DMS153 treated with DMSO at 0.1 percent for 48 hours (cell line): ENCODE results near the gene PROM2.

ENCODE experiments used
- DNase-seq: peaks from one replicate; lab custom pipeline; 2025; ENCODE audit not compliant: unreplicated experiment; lab: John Stamatoyannopoulos, UW

The PROM2 gene

DNA sequence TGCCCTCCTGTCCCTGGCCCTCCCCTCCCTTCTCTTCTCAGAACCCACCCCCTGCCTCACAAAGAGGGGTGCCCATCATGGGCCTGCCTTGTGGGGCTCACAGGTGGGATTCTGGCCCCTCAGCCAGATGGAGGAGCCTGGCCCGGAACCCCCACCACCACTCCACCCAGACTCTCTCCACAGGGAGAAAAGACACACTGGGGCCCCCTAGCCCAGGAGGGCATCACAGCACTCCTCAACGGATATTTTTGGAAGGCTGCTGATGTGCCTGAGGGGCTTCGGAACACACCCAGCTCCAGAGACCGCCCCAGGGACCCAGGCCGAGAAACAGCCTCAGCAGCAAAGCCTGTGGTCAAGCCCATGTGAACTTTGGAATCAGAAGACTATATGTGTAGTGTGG is 32.8 kb downstream of the PROM2 start:
- DNase-seq = no peak

DNA sequence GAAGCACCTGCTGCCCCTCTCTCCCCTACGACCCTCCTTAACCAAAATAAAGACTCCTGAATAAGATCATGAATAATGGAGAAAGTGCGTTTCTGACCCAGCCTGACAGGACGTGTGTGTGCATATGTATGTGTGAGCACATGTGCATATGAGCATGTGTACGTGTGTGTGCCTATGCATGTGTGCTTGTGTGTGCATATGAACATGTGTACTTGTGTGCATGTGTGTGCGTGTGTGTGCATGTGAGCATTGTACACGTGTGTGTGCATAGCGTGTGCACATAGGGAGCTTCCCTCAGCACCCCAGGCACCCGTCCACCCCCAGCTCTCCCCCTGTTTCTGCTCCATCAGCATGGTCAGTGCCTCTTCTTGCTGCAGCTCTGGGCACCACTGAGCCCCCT is 33.6 kb downstream of the PROM2 start:
- DNase-seq = no peak

DNA sequence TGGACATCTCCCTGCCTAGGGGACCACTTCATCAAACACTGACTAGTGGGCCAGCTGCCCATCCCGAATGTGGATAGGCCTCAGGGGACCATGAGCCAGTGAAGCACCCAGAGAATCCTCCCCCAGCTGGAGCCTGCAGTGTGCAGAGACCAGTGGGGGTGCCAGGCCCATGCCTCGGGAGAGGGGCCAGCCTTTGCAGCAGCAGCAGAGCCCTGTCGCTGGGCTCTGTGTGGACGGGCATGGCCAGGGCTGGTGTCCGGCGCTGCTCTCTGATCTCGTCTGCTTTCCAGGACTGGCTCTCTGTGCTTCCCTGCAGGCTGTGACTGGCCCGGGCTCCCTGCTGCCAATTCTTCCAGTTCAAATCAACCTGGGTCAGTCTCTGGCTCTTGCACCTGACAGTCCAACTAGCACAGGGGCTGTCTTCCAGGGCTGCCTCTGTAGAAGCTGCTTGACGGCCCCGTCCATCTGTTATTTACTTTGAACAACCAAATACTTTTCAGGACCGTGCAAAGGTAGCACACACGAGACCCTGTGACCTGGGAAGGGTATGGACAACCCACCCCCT is 34.3 kb downstream of the PROM2 start:
- DNase-seq = no peak

DNA sequence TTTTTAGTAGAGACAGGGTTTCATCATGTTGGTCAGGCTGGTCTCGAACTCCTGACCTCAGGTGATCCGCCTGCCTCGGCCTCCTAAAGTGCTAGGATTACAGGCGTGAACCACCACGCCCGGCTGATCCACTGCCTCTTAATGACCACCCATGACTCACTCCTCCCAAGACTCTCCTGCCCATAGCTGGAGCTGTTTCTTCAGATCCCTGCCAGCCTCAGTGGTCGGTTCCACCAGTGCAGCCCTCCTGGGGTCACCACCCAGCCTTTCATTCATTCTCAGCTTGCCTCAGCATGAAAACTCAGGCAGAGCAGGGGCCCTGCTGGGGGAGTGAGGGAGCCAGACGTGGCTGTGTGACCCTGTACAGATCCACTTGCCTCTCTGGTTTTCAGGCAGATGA is 35.4 kb downstream of the PROM2 start:
- no peak for DNase-seq

DNA sequence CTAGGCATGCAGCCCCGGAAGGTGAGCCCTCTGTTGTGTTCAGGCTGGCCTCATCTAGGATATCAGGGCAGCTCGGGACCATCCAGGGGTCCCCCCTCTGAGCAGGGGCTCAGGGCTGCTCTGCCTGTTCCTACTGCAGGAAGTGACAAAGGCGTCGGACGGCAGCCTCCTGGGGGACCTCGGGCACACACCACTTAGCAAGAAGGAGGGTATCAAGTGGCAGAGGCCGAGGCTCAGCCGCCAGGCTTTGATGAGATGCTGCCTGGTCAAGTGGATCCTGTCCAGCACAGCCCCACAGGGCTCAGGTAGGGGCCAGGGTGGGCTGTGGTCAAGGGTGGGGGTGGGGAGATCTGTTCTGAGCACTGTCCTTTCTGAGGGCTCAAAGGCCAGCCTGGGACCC is 36.0 kb downstream of the PROM2 start:
- DNase-seq = no peak

DNA sequence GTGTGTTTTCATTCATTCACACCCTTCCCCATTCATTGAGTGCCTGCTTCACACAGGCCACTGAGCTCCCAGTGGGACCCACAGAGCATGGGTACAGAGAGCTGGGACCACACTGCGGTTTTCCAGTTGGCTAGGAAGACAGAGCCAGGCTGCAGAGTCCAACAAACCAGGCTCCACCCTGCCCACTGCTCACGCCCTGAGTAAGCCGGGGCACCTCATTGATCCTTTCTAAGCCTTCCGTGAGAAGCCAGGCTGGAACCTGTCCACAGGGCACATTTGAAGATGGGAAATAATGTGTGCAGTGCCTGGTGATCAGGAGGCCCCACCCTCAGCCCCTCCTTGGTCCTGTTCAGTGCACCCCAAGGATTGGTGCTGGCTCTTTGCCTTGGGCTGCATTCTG is 36.4 kb downstream of the PROM2 start:
- no peak for DNase-seq

DNA sequence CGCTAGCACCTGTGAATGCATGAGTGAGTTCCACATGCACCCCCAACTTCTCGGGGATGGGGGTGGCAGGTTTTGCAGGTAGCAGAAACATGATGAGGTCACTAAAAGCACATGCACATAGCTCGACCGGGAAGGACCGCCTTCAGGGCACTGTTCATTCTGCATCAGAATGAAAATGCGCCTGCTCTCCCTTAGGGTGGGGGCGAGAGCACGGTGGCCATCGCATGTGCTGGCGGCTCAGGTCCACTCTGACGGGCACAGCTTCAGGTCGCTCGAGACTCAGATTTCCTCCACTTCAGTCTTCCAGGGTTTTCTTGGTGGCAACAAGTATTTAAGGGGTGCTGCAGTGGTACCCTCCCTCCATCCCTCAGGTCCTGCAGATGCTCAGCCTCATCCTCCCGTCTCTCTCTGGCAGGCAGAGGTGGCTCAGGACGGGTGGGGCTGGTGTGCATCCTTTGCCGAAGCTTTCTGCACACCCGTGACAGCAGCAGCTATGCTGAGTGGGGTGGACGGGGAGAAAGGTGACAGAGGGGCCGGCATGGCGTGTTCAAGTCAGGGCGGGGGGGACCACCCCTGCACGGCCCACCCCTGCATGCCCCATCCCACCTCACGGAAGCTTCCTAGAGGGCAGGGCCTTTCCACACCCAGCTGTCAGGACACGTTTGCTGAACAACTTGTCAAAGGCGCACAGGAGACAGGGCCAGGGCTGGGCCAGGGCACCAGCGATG is 37.7 kb downstream of the PROM2 start:
- DNase-seq = no peak

DNA sequence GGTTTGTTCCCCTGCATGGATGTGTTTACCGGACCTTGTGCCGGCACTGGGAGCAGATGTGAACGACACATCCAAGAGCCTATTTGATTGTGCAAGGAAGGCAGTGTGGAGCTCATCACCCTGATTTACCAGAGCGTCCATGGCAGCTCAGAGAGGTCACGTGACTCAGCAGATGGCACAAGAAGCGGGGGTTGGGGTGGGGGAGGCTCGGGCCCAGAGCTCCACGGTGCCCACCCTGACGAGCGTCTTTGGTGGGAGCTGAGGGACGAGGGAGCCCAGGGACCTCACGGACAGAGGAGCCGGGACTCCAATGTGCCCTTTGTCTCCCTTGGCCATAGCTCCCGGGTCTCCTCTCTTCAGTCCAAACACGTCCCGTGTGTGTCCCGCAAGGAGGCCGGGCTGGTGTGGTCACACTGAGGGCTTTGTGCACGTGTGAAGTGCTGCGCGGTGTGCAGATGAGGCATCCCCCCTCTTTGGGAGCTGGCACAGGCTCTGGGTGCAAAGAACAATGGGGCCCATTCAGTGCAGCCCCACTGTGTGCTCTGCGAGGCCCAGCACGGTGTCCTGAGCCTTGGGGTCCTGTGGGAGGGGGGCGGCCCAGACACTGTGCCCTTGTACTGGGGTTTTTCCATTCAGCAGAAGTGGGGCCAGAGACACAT is 38.4 kb downstream of the PROM2 start:
- no peak for DNase-seq

DNA sequence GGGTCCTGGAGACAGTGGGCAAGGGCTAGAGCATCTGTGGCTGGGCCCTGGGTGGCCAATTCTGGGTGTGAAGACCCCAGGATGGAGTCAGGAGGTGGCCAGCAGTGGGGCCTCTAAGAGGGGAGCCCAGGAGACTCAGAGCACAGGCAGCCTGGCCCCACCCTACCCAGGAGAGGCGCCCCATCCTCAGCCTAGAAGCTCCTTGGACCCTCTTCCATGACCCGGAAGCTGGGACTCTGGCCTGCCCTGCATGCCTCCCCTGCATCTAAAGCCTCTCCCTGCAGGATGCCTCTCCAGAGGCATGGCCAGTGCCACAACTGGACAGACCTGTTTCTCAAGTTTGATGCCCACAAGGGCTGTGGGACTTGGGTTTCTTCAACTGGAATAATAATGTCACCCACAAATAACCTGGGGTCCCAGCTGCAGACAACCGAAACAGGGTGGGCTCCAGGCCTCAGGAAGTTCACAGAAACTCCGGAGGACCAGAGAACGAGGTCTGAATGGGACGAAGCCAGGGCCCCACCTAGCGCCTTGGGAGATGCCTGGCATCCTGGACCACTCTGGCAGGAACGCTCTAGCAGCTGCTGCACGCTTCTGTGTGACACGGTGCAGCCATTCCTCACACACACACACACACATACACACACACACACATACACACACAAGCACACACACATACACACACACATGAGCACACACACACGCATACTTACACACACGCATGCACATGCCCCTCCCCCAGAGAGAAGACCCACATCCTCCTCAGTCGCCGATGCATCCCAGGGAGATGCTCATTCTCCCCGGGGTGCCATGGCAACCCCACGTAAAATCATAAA is 39.3 kb downstream of the PROM2 start:
- DNase-seq = no peak

DNA sequence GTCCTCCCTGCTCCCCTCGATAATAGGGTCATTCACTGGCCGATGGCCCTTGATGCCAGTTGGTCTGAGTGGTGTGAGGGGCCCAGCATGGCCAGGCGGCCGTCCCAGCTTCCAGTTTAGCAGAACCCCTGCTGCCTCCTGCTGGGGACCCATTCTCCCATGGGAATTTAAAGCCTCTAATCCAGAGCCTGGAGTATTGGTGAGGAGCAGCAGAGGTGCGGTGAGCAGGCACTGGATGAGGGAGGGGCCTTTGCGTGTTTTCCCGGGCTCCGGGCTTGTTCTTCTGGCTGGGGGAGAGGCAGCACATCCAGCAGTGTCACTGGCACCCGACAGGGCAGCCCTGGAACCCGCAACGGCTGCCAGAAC is 40.3 kb downstream of the PROM2 start:
- DNase-seq = no peak

DNA sequence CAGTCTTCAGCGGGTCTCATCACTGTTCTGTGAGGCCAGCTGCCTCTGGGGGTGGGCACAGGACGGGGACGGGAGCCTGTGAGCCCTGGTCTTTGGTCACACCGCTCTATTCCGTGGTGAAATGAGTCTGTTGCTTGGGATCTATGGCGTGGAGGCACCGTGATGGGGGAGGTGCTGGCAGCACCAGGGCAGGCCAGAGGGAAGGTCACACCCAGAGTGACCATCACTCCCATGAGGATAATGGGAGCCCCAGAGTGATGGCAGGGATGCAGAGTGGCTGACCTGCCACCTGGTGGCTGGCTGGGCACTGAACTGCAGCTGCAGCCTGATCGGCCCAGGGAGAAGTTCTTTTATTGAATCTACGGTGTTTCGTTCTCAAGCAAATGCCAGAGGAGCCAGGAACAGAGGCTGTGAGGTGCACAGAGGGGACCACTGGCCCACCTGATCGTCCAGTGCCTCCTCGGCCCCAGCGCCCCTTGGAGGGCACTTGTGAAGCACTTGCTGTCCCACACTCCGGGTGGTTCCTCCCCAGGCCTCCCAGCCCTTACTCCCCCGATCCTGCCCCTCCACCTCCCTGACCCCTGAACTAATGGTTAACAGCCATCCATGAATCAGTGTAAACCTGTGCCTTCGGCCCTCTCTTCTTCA is 40.8 kb downstream of the PROM2 start:
- no peak for DNase-seq

DNA sequence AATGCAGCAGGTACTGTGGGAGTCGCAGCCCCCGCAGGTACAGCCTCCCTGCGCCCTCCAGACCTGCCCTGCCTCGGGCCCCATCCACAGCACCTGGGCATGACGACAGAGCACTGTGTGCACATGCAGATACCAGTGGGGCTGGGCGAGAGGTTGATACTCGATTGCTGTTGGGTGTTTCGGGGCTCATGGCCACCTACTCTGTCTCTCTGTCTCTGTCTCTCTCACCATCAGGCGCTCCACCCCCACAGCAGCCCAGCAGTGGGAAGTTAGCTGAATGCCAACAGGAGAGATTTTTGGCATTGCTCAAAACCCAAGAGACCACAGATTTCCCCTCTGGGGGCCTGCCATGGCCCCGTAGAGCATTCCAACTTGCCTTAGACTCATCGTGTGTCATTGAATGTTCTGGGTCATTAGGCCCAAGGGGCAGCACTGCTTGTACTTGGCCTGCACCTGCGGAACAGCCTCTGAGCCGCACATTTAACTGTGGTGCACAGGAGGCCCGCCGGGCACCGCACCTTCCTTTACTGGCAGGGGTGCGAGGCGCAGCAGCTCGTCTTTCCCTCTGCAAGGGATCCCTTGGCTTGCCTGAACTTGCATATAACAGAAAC is 41.7 kb downstream of the PROM2 start:
- no peak for DNase-seq

DNA sequence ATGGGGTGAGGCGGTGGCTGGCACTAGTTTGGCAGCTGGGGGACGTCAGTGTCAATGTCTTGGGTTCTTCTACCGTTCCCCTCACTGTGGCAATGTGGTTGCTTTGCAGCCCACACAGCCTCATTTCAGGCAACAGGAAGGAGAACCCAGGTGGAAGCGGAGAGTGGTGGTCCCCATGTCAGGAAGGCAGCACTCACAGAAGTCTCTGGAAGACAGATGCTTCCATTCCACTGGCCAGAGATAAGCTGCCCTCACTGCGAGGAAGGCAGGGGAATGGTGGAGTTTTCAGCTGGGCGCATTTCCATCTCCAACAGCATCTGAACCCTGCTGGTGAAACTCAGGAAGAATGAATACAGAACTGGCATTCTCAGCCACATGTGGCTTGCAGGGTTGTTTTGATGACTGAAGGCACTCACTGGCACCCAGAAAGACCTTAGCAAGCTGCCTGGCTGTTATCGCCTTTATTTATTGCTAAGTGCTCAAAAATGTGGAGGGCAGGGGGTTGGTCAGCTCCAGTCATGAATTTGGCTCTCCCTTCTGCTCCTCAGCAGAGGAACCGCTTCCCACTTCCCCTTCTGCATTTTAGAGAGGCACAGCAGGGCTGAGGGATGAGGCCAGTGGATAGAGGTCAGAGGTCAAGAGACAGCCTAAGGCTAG is 42.3 kb downstream of the PROM2 start:
- DNase-seq = no peak

DNA sequence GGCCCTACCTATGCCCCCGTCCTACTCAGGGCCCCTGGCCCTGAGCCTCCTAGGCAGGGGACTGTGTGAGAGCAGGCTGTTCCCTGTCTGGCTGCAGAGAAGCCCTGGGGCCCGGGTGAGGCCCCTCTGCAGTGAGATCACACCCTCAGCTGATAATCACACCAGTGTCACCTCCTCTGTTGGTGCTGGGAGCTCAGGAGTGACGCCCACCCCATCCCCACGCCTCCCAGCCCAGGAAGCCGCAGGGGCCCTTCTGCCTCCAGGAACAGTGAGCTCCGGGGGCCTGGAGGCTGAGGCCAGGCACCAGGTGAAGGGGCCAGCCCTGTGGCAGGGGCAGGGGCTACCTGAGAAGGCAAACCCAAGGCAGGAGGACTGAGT is 42.9 kb downstream of the PROM2 start:
- DNase-seq = no peak

DNA sequence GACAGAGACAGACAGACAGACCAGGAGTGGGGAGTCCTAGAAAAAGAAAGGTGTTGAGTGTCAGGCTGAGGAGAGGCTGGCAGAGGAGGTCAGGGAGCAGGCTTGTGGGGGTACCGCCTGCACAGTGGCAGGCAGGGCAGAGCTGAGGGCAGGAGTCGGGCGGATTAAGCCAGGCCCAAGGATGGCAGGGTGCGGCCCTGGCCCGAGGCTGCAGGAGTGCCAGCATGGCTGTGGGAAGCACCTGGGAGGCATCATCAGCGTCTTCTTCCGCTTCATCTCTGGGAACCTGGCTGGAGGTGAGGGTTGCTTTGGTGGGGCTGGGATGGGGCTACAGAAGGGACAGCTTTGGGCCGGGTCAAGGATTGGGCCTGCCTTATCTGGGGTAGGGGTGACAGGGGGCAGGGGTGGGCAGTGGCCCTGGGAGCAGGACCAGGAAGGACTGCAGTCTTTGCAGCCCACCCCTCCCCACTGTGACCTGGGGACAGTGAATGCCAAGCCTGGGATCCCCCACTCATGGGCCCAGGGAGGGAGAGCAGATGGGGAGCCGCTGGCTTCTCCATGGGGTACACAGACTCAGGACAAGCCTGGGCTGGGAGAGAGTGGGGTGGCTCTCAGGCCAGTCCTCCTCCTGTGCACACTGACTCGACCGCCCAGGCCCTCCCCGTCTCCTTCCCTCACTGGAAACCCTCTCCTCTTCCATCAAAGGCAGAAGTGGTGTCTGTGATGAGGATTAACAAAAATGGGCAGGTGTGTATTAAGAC is 43.6 kb downstream of the PROM2 start:
- no peak for DNase-seq

DNA sequence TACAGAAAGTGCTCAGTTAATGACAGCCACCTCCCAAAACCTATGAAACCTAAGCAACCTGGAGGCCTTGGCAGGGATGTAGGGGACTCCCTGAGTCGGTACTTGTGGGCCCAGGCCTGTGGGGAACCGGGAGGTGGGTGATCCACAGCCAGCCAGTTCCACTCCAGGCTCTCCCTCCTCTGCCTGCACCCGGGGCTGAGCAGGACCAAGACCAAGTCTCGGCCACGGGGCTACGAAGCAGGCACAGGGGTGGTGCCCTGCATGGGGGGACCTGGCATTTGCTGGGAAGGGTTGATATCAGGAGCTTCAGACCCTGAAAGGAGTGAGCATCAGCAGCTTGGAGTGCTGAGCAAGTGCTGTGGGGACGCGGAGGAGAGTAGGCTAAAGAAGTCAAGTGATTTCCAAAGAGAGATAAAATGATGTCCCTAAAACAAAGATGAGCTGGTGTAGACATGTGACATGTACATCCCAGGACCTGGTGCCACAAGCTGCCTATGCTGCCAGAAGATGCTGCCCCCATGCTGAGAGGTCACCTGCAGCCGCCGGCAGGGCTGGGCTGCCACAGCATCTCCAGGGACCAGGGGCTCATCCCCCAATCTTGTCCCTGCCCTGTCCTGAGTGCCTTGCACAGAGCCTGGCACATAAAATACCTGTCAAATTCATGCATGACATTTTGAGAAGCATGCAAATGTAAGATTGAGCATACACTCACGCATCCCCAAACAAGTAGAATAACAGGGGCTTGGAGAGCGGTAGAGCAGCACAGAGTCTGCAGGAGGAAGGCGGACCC is 44.4 kb downstream of the PROM2 start:
- DNase-seq = no peak

DNA sequence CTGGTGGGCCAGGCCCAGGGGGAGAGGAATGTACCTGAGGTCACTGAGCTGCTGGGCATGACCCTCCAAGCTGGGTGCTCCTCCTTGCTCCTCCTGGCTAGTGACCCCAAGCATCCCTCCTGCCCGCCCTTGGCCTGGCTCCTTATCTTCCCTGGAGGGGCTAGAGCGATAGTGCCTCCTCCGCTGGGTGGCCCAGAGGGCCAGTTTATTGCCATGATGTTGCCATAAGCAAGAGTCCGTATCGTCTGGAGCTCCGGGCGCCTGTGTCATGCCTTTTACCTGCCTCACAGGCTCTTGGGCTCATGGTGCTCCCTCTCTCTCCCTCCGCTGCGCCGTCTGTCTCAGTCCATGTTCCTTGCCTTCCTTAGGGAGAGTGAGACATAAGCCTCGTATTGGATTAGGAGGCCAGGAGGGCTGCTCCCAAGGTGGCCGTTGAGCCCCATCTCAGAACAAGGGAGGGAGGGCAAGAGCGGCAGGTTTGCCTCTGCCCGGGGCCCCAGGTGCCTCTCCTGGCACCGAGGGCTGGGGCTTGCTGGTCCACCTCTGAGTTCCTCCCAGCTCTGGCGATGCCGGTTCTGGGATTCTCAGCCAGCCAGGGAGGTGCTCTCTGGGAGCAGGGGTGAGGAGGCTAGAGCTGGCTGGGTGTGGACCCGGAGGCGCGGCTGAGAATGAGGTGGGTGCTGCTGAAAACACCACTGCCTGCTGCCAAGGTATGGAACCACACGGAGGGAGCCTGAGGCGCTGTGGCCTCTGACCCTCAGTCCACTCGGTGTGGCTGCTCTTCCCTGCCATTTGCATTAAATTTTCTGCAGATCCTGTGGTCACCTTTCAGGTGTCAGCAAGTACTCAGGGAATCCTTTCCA is 45.5 kb downstream of the PROM2 start:
- DNase-seq = no peak

DNA sequence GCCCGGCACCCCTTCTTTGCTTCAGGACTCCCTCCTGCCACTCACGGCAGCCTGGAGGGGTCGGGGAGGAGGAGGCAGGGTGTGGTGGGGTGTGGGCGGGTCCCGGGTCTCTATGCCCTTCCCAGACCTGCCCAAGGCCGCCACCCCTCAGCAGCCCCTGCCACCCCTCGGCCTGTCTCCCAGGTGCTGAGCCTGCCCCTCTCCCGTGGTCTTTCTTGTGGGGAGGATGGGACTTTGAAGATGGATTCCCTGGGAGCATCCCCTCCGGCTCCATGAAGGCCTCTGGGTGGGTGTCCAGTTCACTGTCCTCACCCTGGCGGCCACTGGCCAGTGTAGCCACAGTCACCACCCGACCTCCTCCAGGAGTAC is 46.1 kb downstream of the PROM2 start:
- DNase-seq = no peak
